CD4-positive, alpha-beta T cell (primary cell): ENCODE data around the gene SLC36A2. TPM values are rescaled to one million over a fixed set of nuclear protein-coding genes. Genes with fewer than 3 reads are reported as not detected.

Experiments used
- ATAC-seq: fragments of 200-7000 bp; cut with Tn5 transposase; one replicate; pipeline ENCODE4 v1.10.0; 2022; ENCODE audit warnings: mild to moderate bottlenecking; ENCODE audit not compliant: poor library complexity
- CTCF ChIA-PET: fragments of 350-600 bp; sonication (Branson Sonifier 250); formaldehyde crosslinking; loops from one replicate; lab custom pipeline; 2021; ENCODE audit warnings: antibody characterized with exemption, inconsistent platforms; lab: Charles Lee
- POLR2A ChIA-PET: fragments of 350-600 bp; sonication (Branson Sonifier 250); formaldehyde crosslinking; loops from one replicate; lab custom pipeline; 2021; ENCODE audit warnings: antibody characterized with exemption, inconsistent platforms; lab: Charles Lee
- DNase-seq, 14 experiments: peaks; one replicate each; pipeline ENCODE4 v3.0.0-alpha.2; 2013 to 2020; ENCODE audit warnings: mixed read lengths in 2 of 14
- H3K27ac ChIP-seq, 2 donors: one replicate each; pipeline versions ENCODE4 v1.5.1 to v1.7.0; 2013; ENCODE audit warnings: low read length in 2 of 2, low read depth in 1 of 2, mild to moderate bottlenecking in 1 of 2
- H3K27me3 ChIP-seq, 2 experiments: 1 replicate in 1 of 2; 2 replicates in 1 of 2; pipeline versions ENCODE4 v1.6.1 to v1.7.0; 2013; ENCODE audit warnings: low read length in 2 of 2, control low read depth in 1 of 2, mild to moderate bottlenecking in 1 of 2, moderate library complexity in 1 of 2; ENCODE audit not compliant: insufficient read depth in 2 of 2, control insufficient read depth in 1 of 2
- H3K36me3 ChIP-seq: one replicate; pipeline ENCODE4 v1.6.1; 2013; ENCODE audit warnings: low read length, control low read depth; ENCODE audit not compliant: insufficient read depth
- H3K4me1 ChIP-seq: one replicate; pipeline ENCODE4 v1.6.1; 2013; ENCODE audit warnings: low read length, control low read depth; ENCODE audit not compliant: insufficient read depth
- H3K4me3 ChIP-seq: one replicate; pipeline ENCODE4 v1.5.1; 2013; ENCODE audit warnings: mild to moderate bottlenecking, low read length, moderate library complexity
- H3K9me3 ChIP-seq, 2 experiments: 1 replicate in 1 of 2; 2 replicates in 1 of 2; pipeline versions ENCODE4 v1.6.1 to v1.7.0; 2013; ENCODE audit warnings: low read length in 2 of 2, mild to moderate bottlenecking in 2 of 2, control low read depth in 1 of 2, moderate library complexity in 1 of 2; ENCODE audit not compliant: control insufficient read depth in 1 of 2, insufficient read depth in 1 of 2
- H3K27ac Mint-ChIP-seq: one replicate; pipeline ENCODE4 v1.8.0; 2020; ENCODE audit warnings: mixed read lengths
- H3K27me3 Mint-ChIP-seq: one replicate; pipeline ENCODE4 v1.8.0; 2021; ENCODE audit warnings: mixed read lengths
- H3K36me3 Mint-ChIP-seq: one replicate; pipeline ENCODE4 v1.8.0; 2021; ENCODE audit warnings: low read depth, mixed read lengths
- H3K4me1 Mint-ChIP-seq: one replicate; pipeline ENCODE4 v1.8.0; 2021; ENCODE audit warnings: low read depth, mixed read lengths
- H3K4me3 Mint-ChIP-seq: one replicate; pipeline ENCODE4 v1.8.0; 2020; ENCODE audit warnings: mild to moderate bottlenecking, mixed read lengths
- H3K9me3 Mint-ChIP-seq: one replicate; pipeline ENCODE4 v1.8.0; 2020; ENCODE audit warnings: mixed read lengths
- intact Hi-C, 2 experiments: fragments of 100-400 bp; cut with DNase I in 1 of 2; cut with micrococcal nuclease in 1 of 2; formaldehyde crosslinking; loops; one replicate each; pipeline versions ENCODE4 v1.15.1 to v1.9.0; 2023 to 2025; cut with DNase I, micrococcal nuclease
- total RNA-seq, 174 experiments: library from RNA in 2 of 174; stranded (reverse) in 2 of 174; gene quantifications; one replicate each; pipeline ENCODE4 v1.2.3 and lab custom pipeline; 2021 to 2026
- TF ChIP-seq, protein P1 (sequence below): fragments of 200-600 bp; IDR thresholded peaks from one replicate; pipeline ENCODE4 v1.8.0; 2022; ENCODE audit warnings: antibody characterized with exemption, mild to moderate bottlenecking

The SLC36A2 gene
- total RNA-seq, 2 experiments from 2014 or later = not detected

DNA sequence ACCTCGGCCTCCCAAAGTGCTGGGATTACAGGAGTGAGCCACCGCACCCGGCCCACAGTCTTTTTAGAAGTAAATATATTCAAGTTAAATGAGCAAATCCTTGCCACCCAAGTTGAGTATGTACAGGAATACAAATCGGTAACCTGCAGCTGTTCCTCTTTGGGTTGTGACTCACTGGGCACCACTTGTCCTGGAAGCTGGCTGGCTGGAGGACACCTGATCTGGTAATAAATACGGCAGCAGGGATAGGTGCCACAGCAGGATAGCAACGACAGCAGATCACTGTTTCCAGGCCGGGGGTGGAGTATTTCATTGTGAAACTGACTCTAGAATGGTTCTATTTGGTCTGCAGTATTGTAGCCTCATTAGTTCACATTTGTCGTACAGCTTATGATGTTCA, 35.7 kb upstream of the SLC36A2 start:
- Histone ChIP-seq H3K4me3 (no peak overlapping the region), H3K27me3 (peaks cover 0 to 2% of the 10 kb centered on the region in 2 experiments), H3K27ac (no peak overlapping the region), H3K4me1 (no peaks in the 10 kb centered on the region), H3K9me3 (peaks cover 0 to 5% of the 10 kb centered on the region in 2 experiments), H3K36me3 (no peaks in the 10 kb centered on the region)
- intact Hi-C loops = no loop called here
- POLR2A ChIA-PET = no interaction called here
- CTCF ChIA-PET = no interaction called here
- DNase-seq (no peak), ATAC-seq (no peak)
- H3K4me1 Mint-ChIP-seq = no peaks in the 10 kb centered on the region
- TF ChIP-seq, protein P1, sequence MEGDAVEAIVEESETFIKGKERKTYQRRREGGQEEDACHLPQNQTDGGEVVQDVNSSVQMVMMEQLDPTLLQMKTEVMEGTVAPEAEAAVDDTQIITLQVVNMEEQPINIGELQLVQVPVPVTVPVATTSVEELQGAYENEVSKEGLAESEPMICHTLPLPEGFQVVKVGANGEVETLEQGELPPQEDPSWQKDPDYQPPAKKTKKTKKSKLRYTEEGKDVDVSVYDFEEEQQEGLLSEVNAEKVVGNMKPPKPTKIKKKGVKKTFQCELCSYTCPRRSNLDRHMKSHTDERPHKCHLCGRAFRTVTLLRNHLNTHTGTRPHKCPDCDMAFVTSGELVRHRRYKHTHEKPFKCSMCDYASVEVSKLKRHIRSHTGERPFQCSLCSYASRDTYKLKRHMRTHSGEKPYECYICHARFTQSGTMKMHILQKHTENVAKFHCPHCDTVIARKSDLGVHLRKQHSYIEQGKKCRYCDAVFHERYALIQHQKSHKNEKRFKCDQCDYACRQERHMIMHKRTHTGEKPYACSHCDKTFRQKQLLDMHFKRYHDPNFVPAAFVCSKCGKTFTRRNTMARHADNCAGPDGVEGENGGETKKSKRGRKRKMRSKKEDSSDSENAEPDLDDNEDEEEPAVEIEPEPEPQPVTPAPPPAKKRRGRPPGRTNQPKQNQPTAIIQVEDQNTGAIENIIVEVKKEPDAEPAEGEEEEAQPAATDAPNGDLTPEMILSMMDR = no peak
- H3K27me3 Mint-ChIP-seq = peaks cover 29% of the 10 kb centered on the region
- H3K4me3 Mint-ChIP-seq = no peak overlapping the region
- peaks cover 2% of the 10 kb centered on the region for H3K9me3 Mint-ChIP-seq
- H3K27ac Mint-ChIP-seq = no peak overlapping the region
- H3K36me3 Mint-ChIP-seq = no peaks in the 10 kb centered on the region

DNA sequence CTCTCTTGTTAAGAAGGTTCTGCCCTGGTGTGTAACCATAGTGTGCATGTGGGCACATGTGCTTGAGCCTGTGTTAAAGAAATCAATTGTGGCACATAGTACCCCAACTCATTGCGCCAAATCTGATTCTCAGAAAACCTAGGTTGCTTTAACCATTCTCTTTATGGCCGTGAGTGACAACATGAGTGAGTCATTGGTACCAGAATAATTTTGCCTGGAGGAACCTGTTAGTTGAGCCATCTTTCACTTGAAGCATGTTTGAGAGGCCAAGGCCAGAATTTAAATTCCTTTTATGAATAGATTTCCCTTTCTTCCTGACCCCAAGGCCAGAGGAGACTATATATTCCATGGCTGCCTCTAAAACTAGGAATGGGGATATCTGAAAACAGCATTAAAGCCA, 35.2 kb upstream of the SLC36A2 start:
- Histone ChIP-seq H3K9me3 (peaks cover 0 to 5% of the 10 kb centered on the region in 2 experiments), H3K4me1 (no peaks in the 10 kb centered on the region), H3K36me3 (no peaks in the 10 kb centered on the region), H3K27ac (no peak overlapping the region), H3K4me3 (no peak overlapping the region), H3K27me3 (peaks cover 0 to 2% of the 10 kb centered on the region in 2 experiments)
- ATAC-seq (no peak), DNase-seq (no peak)
- TF ChIP-seq, protein P1 = no peak
- no peak overlapping the region for H3K4me3 Mint-ChIP-seq
- H3K4me1 Mint-ChIP-seq = no peaks in the 10 kb centered on the region
- no peaks in the 10 kb centered on the region for H3K36me3 Mint-ChIP-seq
- ChIA-PET POLR2A (no interaction called here), CTCF (no interaction called here)
- no peak overlapping the region for H3K27ac Mint-ChIP-seq
- intact Hi-C loops = no loop called here
- peaks cover 29% of the 10 kb centered on the region for H3K27me3 Mint-ChIP-seq
- H3K9me3 Mint-ChIP-seq = peaks cover 2% of the 10 kb centered on the region

DNA sequence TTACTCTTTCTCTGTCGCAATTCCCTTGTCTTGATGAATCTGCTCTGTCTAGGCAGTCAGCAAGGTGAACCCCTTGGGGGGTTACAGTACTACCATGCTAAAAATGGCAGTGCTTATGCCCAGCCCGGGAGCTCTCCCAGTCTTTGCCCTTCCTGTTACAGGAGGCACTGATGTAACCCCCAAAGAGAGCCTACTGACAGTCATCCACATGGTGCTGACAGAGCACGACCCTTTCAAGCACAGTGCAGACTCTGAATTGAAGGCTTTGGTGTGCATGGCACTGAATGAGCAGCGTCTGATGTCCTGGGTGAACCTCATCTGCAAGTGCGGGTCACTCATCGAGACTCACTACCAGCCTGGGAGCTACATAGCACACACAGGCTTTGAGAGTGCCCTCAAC, 34.5 kb upstream of the SLC36A2 start:
- DNase-seq (no peak), ATAC-seq (no peak)
- Histone ChIP-seq H3K36me3 (no peaks in the 10 kb centered on the region), H3K9me3 (peaks cover 0 to 5% of the 10 kb centered on the region in 2 experiments), H3K4me3 (no peak overlapping the region), H3K4me1 (no peaks in the 10 kb centered on the region), H3K27me3 (no peaks in the 10 kb centered on the region), H3K27ac (no peak overlapping the region)
- H3K36me3 Mint-ChIP-seq = no peaks in the 10 kb centered on the region
- CTCF ChIA-PET = no interaction called here
- H3K4me3 Mint-ChIP-seq = no peak overlapping the region
- TF ChIP-seq, protein P1 = no peak
- H3K4me1 Mint-ChIP-seq = no peaks in the 10 kb centered on the region
- no peaks in the 10 kb centered on the region for H3K9me3 Mint-ChIP-seq
- peaks cover 26% of the 10 kb centered on the region for H3K27me3 Mint-ChIP-seq
- intact Hi-C loops = no loop called here
- POLR2A ChIA-PET = no interaction called here
- H3K27ac Mint-ChIP-seq = no peak overlapping the region
